Measurements from ENCODE around the gene TECPR1.

- TF ChIP-seq CTCF (conservative IDR thresholded peaks at IDR 0.05; ENCODE audit: low read depth in 2 of 2) (no peak), POLR2AphosphoS5 (IDR thresholded peaks at IDR 0.05; ENCODE audit: low read depth) (no peak), REST (IDR thresholded peaks at IDR 0.05; ENCODE audit: unreplicated experiment) (no peak), EZH2 (IDR thresholded peaks at IDR 0.05; ENCODE audit: low read depth, unreplicated experiment) (no peak), CREB1 (CRISPR knock-in tag; IDR thresholded peaks at IDR 0.05; ENCODE audit: low read depth) (no peak), ETS1 (IDR thresholded peaks at IDR 0.05) (no peak), EZH2phosphoT487 (IDR thresholded peaks at IDR 0.05; ENCODE audit: unreplicated experiment) (no peak), JUNB (IDR thresholded peaks at IDR 0.05; ENCODE audit: unreplicated experiment) (no peak), ZNF114 (CRISPR knock-in tag; IDR thresholded peaks at IDR 0.05) (no peak)
These were observed 5.7 kb upstream of the TECPR1 start for GRCh38 chr7:98257701-98258100.

All from GM23338 (cell line).